ENCODE data around the gene HAUS1.

DNA sequence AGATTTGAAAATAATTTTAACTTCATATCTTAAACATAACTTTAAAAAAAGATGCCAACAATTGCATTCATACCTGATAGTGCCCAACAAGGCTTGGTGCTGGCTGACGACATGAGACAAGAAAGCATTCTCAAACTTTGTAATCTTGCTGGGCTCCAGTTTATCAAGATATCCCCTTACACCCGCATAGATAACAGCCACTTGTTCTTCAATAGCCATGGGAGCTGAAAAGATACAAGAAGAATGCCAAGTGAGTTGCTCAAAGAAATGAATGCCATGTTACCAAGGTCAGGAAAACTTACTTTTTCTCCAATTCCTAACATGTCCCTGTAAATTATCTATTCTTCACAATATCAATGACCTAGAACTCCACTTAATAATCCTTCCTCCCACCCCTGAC lies 19.8 kb upstream of the HAUS1 start:
- TF ChIP-seq, protein P1, sequence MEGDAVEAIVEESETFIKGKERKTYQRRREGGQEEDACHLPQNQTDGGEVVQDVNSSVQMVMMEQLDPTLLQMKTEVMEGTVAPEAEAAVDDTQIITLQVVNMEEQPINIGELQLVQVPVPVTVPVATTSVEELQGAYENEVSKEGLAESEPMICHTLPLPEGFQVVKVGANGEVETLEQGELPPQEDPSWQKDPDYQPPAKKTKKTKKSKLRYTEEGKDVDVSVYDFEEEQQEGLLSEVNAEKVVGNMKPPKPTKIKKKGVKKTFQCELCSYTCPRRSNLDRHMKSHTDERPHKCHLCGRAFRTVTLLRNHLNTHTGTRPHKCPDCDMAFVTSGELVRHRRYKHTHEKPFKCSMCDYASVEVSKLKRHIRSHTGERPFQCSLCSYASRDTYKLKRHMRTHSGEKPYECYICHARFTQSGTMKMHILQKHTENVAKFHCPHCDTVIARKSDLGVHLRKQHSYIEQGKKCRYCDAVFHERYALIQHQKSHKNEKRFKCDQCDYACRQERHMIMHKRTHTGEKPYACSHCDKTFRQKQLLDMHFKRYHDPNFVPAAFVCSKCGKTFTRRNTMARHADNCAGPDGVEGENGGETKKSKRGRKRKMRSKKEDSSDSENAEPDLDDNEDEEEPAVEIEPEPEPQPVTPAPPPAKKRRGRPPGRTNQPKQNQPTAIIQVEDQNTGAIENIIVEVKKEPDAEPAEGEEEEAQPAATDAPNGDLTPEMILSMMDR (IDR thresholded peaks at IDR 0.05), result no peak
- no peak for TF ChIP-seq EZH2 (IDR thresholded peaks at IDR 0.05; ENCODE audit: borderline replicate concordance, insufficient read depth, low read depth, low read length, poor library complexity, severe bottlenecking)
